CD4-positive, alpha-beta T cell treated with Interleukin-2 at 100 ng/mL for 4 hours (primary cell): Measurements from ENCODE around the gene ANKFY1.
"Not testable (repeated sequence)": the region's sequence is repeated elsewhere in the genome, so short reads cannot be mapped to it uniquely, and the experiment has no call there.

Source experiments
- DNase-seq: peaks from one replicate; pipeline ENCODE4 v3.0.0-alpha.2; 2020; ENCODE audit warnings: low spot score

ANKFY1 gene

DNA sequence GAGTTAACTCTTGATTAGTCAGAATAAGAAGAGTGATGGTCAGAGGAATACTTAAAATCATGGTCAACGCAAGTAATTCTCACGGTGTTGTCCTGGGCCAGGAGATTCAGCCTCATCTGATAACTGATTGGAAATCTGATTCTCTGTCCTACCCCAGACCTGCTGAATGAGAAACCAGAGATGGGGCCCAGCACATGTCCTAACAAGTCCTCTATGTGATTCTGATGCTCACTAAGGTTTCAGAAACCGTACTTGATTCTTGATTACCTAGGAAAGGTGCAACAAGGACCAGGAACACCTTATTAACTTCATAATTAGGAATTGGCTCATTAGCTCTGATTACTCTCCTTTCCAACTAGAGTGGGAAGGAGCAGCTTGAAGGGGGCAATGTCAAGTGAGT, 44.5 kb downstream of the ANKFY1 start:
- DNase-seq: no peak

DNA sequence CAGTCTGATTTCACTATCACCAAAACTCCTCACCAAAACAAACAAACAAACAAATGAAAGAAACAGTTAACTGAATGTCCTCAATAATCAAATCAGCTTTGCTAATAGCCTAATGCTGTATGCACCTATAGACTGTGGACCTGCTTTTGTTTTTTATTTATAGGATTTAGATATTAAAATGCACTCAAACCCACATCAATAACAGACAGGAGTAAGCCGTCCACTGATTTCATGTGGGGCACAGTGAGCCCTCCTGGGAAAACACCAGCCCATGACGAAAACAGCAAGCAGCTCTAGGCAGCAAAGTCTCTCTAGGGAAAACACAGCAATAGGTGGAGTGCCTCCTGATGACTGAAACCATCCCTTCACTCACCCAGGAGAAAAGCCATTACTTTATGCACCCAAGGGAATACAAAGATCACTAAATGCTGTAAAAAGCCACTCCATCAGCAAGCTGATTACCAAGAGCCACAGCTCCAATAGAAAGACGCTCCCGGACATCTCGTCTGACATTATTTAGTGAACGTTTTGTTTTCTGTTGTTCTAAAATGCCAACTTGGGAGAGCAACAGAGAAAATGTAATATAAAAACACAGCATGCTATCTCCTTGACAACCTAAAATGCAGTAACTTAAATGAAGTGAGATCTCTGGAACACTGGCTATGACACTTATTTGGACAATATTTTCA, 47.8 kb downstream of the ANKFY1 start:
- no peak for DNase-seq

DNA sequence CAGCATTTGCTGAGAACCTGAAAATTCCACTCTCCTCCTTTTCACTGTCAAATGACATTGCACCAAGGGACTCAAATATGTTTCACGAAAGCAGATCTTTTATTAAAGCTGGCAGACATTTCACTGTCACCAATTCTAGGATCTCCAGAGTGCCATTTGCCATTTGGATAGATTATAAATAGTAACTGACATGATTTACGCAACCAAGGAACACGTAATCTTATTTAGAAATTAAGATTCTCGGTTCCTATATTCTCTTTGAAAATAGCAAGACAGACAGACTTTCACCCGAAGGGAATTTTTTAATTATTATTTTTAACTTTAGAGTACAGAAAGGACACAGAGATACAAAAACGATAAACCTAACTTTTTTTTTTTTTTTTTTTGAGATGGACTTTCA, 49.6 kb downstream of the ANKFY1 start:
- DNase-seq: no peak

DNA sequence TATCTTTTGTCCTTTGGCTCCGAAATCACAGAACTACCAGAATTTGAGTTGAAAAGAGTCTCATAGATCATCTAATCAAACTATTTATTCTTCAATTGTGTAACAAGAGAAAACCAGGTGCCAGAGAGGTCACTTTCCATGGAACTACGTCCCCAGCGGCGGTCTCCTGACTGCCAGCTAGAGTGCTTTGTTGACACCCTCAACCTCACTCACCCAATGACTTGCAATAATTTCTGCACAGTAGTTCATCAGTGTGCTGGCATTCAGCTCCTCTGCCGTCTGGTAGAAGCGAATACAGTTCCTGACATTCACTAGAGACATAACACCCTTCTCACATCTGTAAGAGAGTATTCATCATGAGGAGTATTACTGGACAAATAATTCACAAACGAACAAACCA, 54.2 kb downstream of the ANKFY1 start:
- DNase-seq: no peak

DNA sequence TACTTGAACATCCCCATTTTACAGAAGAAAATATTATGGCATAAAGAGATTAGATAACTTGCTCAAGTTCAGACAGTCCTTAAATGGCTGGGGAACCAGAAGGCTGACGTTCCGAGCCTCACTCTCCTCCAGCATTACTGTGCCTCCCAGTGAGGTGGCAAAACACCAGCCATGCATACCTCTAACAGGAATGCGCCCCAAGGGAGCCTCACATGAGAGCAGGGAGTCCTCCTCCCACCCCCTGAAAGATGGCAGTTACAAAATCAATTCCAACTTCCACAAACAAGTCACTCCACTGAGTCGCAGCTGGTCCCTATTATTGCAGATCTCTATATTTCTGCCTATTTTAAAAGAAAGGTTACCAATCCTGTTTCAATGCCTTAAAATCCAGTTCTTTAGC, 55.5 kb downstream of the ANKFY1 start:
- DNase-seq: no peak

GRCh38 chr17:4206962-4207361, 56.8 kb downstream of the ANKFY1 start:
- no peak for DNase-seq

DNA sequence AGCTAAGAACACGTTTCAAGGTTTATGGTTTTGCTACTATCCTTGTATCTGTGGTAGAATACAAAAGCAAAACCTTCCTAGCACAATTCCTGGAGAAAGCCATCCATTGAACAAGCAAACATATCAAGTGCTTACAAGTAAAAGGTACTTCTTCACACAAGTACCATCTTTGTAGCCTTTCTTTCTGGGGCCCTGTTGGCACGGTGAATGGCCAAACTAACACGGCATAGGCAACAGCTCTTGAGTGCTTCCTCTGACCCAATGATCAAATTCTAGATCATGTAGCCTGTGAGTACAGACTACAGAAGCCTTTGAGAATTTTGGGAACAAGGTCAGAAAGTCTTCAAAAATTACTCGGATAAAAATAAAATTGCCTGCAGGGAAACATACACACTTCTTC, 57.9 kb downstream of the ANKFY1 start:
- no peak for DNase-seq

DNA sequence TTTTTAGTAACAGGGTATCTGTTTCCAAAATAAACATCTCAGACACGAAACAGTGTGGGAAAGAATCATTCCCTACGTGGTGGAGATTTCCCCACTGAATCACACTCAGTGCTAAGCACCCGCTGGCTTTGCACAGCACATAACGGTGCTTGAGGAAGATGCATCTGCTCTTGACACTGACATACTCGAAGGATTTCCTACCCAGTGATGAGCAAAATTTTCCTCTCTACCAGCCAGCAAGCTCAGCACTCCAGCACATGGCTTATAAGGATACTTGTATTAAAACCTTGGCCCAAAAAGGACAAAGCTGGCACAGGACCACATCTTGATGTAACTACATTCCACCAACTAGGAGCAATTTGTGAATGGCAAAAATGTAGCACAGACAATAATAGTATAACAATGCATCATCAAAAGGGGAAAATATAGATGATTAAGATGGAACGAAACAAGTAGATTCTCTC, 59.0 kb downstream of the ANKFY1 start:
- DNase-seq: no peak

DNA sequence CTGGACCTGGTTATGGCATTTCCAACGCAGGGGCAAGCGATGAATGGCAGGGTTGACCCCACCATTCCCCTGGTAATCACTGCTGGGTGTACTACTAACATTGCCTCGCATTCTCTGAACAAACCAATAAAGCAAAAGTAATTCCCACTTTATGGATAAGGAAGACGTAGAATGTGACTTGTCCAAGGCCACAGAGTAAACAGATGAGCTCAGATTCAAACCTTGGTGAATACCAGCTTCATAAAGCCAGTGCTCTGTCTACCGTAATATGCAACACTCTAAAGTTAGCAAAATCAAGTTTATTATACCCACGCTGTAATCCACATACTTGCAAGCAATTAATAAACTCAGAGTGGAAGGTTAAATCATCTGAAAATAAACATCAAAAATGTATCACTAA, 59.6 kb downstream of the ANKFY1 start:
- DNase-seq: no peak

- no peak for DNase-seq
These were observed 62.6 kb downstream of the ANKFY1 start for GRCh38 chr17:4201226-4201625.

DNA sequence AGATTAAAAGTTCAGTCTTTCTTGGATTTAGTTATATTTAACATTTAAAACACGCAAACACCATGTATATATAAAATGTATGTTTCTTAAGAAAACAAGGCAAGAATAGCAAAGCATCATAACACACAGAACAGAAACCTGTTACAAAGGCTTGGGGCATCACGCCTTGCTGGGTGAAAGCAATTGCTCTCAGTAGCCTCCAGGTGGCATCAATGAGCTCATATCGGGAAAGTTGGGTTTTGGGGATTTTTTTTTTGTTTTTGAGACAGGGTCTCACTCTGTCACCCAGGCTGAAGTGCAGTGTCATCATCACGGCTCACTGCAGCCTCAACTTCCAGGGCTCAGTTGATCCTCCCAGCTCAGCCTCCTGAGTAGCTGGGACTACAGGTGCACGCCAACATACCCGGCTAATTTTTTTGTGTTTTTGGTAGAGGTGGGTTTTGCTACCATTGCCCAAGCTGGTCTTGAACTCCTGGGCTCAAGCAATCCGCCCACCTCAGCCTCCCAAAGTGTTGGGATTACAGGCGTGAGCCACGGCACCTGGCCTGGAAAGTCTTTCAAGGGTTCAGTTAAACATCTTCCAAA, 63.9 kb downstream of the ANKFY1 start:
- peak; percentile 54 for DNase-seq

- DNase-seq: no peak
These were observed 64.8 kb downstream of the ANKFY1 start for GRCh38 chr17:4198995-4199394.

GRCh38 chr17:4195306-4195705, 68.5 kb downstream of the ANKFY1 start:
- DNase-seq: no peak

- DNase-seq: no peak
These were observed 69.0 kb downstream of the ANKFY1 start for GRCh38 chr17:4194796-4195195.

- DNase-seq: not testable (repeated sequence)
These were observed 73.0 kb downstream of the ANKFY1 start for GRCh38 chr17:4190791-4191190.

- DNase-seq: peak; percentile 1
These were observed 74.5 kb downstream of the ANKFY1 start for GRCh38 chr17:4189280-4189679.

DNA sequence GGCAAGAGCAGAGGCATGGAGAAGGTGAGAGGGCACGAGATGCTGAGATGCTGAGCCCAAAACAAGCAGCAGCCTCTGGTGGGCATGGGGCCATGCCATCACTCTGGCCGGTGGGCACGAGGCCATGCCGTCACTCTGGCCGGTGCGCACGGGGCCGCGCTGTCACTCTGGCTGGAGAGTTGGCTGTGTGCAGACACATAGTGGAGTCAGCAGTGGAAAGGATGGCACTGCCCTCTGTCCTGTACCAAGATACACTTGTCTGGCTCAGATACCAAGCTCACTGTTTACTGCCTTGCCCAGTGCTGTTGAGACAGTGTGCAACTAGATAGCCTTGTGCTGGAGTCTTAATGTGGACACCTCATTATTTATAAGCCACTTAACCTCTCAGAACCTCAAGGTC, 75.7 kb downstream of the ANKFY1 start:
- DNase-seq: no peak

- no peak for DNase-seq
These were observed 76.7 kb downstream of the ANKFY1 start for GRCh38 chr17:4187076-4187475.

GRCh38 chr17:4186357-4186881, 77.4 kb downstream of the ANKFY1 start:
- no peak for DNase-seq

DNA sequence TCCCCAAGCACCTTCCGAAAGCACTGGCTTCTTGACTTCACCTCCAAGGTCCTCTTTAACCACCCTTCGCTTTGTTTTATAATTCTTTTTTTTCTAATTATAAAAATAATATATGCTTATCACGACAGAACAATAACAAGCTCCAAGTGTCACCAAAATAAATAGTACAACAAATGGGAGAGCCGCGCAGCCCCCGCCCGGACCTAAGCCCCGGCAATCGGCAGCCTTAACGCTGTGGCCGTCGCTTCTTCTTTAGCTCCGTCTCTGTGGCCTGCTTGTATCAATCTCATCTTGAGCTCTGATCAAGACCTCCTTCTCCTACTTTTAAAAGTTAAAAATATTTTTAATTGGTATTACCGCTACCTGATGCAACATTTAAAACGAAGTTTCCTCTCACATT, 78.1 kb downstream of the ANKFY1 start:
- DNase-seq: no peak

DNA sequence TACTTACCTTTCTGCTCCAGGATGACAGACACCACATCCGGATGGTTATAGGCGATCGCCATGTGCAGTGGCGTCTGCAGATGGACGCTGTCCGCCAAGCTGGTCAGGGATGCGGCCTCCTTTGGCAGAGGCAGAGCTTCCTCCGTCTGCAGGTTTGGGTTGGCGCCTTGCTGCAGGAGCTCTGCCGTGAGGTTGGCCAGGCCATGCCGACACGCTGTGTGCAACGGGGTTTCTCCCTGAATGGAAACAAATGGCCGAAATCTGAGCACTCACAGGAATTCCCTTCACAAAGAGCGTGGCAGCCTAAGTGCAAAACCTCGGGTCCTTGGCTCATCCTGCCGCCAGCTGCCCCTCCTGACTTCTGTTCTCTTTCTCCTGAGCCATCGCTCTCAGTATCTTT, 79.0 kb downstream of the ANKFY1 start:
- DNase-seq: no peak

DNA sequence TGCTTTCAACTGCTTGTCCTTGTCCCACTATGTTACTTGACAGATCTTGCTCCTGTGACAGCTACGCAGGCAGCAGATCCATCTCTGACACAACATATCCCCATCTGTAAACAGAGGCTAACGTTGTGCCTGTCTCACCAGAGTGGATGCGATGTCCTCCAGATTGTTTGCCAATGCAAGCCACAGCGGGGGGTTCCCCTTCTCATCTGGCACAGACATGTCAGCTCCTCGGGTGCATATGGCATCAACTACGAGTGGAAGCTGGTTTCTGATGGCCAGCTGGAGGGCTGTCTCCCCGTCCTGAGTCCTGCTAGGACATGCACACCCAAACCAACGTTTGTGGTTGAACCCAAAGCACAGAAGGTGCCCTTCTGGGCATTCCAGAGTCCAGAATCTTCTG, 81.7 kb downstream of the ANKFY1 start:
- no peak for DNase-seq

DNA sequence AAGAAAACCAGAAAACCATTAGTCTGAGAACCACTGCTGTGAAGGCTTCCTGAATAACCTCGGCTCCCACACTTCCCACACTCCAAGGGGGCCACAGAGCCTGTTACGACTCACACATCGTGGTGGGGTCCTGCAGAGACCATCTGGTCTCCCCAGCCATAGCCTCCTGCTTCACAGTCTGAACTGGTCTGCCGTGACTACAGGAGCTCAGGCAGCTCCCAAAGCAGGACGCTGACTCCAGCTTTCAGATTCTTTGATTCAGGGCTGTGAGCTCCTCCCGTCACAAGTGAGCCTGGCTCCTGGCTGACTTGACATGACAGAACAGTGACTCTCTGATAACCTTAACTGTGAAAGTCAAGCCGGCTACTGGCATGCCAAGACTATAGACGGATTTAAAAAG, 83.0 kb downstream of the ANKFY1 start:
- no peak for DNase-seq

- no peak for DNase-seq
These were observed 84.7 kb downstream of the ANKFY1 start for GRCh38 chr17:4179071-4179470.
